HepG2 (cell line): ENCODE measurements around the gene PTK7. TPM values are rescaled to one million over a fixed set of nuclear protein-coding genes. Genes with fewer than 3 reads are reported as not detected.

Experiments
- ATAC-seq: fragments of 200-7000 bp; cut with Tn5 transposase; 3 replicates; pipeline ENCODE4 v1.9.1; 2020; ENCODE audit warnings: mild to moderate bottlenecking, moderate library complexity
- BruUV-seq: library from RNA; stranded (reverse); fragments of 400-500 nt; replicated peaks from 2 replicates; lab custom pipeline; 2021; lab: Mats Ljungman, UMichigan
- CTCF ChIA-PET: fragments of 300-600 bp; formaldehyde crosslinking; extraction: SDS; loops from one replicate; lab custom pipeline; 2021; ENCODE audit warnings: low total read pairs, inconsistent platforms, low intra/inter-chr PET ratio; lab: Yijun Ruan, JAX
- POLR2A ChIA-PET: fragments of 350-600 bp; sonication (Branson Sonifier 250); formaldehyde crosslinking; loops from one replicate; lab custom pipeline; 2020; ENCODE audit warnings: antibody characterized with exemption, inconsistent platforms; lab: Yijun Ruan, JAX
- DNase-seq: peaks from one replicate; pipeline ENCODE4 v3.0.0-alpha.2; 2015; ENCODE audit warnings: low spot score
- FAIRE-seq: peaks from 3 replicates; lab custom pipeline; 2011; peaks lifted over from hg19 to GRCh38; lab: Jason Lieb, UNC
- H2AFZ ChIP-seq: one replicate; pipeline ENCODE4 v1.6.1; 2011; ENCODE audit warnings: low read length, inconsistent platforms
- H3K27ac ChIP-seq: fragments of 300-600 bp; 3 replicates; pipeline ENCODE4 v1.8.0; 2011; ENCODE audit warnings: mixed run types, mild to moderate bottlenecking, mixed read lengths, low read length, inconsistent platforms; ENCODE audit not compliant: insufficient read depth; ENCODE audit errors: extremely low read length
- H3K27me3 ChIP-seq, 2 experiments: fragments of 200-600 bp in 1 of 2; 2 replicates in 1 of 2; 3 replicates in 1 of 2; pipeline versions ENCODE4 v1.6.0 to v1.8.0; 2011; ENCODE audit warnings: low read length in 2 of 2, mild to moderate bottlenecking in 2 of 2, moderate library complexity in 2 of 2, inconsistent platforms in 1 of 2; ENCODE audit not compliant: insufficient read depth in 2 of 2, control insufficient read depth in 1 of 2
- H3K36me3 ChIP-seq, 2 experiments: fragments of 200-600 bp in 1 of 2; replicated peaks in 1 of 2; 2 replicates in 1 of 2; 3 replicates in 1 of 2; pipeline versions ENCODE4 v1.5.1 to v1.8.0; 2011; ENCODE audit warnings: low read length in 2 of 2, inconsistent platforms in 1 of 2; ENCODE audit not compliant: insufficient read depth in 2 of 2, control insufficient read depth in 1 of 2
- H3K4me1 ChIP-seq: 2 replicates; pipeline ENCODE4 v1.5.1; 2012; ENCODE audit warnings: low read length, inconsistent platforms; ENCODE audit not compliant: insufficient read depth
- H3K4me2 ChIP-seq: 2 replicates; pipeline ENCODE4 v1.6.0; 2011; ENCODE audit warnings: low read depth, low read length, inconsistent platforms
- H3K4me3 ChIP-seq, 3 experiments: fragments of 200-600 bp in 1 of 3; sonication (generic), shearing (Covaris generic) in 1 of 3; replicated peaks in 1 of 3; 2 replicates each; pipeline ENCODE4 v1.5.1; 2011 to 2016; ENCODE audit warnings: low read length in 3 of 3, inconsistent platforms in 2 of 3, low read depth in 2 of 3, mild to moderate bottlenecking in 2 of 3, control low read depth in 1 of 3, mixed read lengths in 1 of 3; ENCODE audit not compliant: insufficient read depth in 1 of 3
- H3K79me2 ChIP-seq: one replicate; pipeline ENCODE4 v1.6.1; 2011; ENCODE audit warnings: low read length, inconsistent platforms; ENCODE audit not compliant: insufficient read depth
- H3K9ac ChIP-seq: 2 replicates; pipeline ENCODE4 v1.6.0; 2011; ENCODE audit warnings: mild to moderate bottlenecking, low read depth, low read length, inconsistent platforms; ENCODE audit not compliant: insufficient read depth
- H3K9me3 ChIP-seq: 2 replicates; pipeline ENCODE4 v1.5.1; 2012; ENCODE audit warnings: mild to moderate bottlenecking, low read length
- H4K20me1 ChIP-seq: 2 replicates; pipeline ENCODE4 v1.6.0; 2011; ENCODE audit warnings: inconsistent platforms, mild to moderate bottlenecking, low read length, moderate library complexity; ENCODE audit not compliant: insufficient read depth
- AGO2 ChIP-seq: fragments of 200-400 bp; formaldehyde crosslinking; optimal IDR thresholded peaks from 2 replicates; pipeline ENCODE3; 2017; ENCODE audit warnings: mild to moderate bottlenecking, low read depth, low read length, moderate library complexity
- SP4 ChIP-seq: sonication (generic); formaldehyde crosslinking; IDR thresholded peaks from 2 replicates; pipeline ENCODE4 v1.8.1; 2023; ENCODE audit warnings: mild to moderate bottlenecking, missing genetic modification reagents
- ZBTB7A ChIP-seq: sonication (generic); formaldehyde crosslinking; IDR thresholded peaks from 2 replicates; pipeline ENCODE4 v1.8.0; 2022; ENCODE audit warnings: mild to moderate bottlenecking, missing genetic modification reagents
- ZNF136 ChIP-seq: sonication (generic); formaldehyde crosslinking; IDR thresholded peaks from 2 replicates; pipeline ENCODE4 v1.8.1; 2022; ENCODE audit warnings: low read depth, mild to moderate bottlenecking, moderate library complexity, missing genetic modification reagents
- WGBS: methylation state at CpG from one replicate; pipeline ENCODE4 v1.1.6; 2017; ENCODE audit warnings: low lambda C conversion rate; 5-methylcytosine and 5-hydroxymethylcytosine counted together
- in situ Hi-C: cut with HindIII; loops from 2 replicates; pipeline ENCODE4 v1.10.0; 2017; ENCODE audit warnings: low pct_unique_long_range_greater_than_20kb; ENCODE audit not compliant: extremely low pct_ligation_motif_present
- intact Hi-C: fragments of 100-400 bp; cut with micrococcal nuclease; formaldehyde crosslinking; loops from one replicate; pipeline ENCODE4 v1.10.0; 2022; ENCODE audit not compliant: unreplicated experiment
- polyA plus RNA-seq, 8 experiments: library from polyadenylated mRNA; depleted of rRNA in 3 of 8; stranded (reverse) in 7 of 8; unstranded in 1 of 8; fragments of >200 nt; fragmentation: Illumina TruSeq in 4 of 8; extraction: Trizol in 4 of 8; gene quantifications; 2 replicates each; pipeline versions ENCODE4 v1.2.1 to v1.2.3, GENCODE V29; 2011 to 2016; ENCODE audit warnings: low read depth in 4 of 8, missing spikeins in 1 of 8, mixed read lengths in 1 of 8; ENCODE audit not compliant: insufficient read depth in 1 of 8
- total RNA-seq, 5 experiments: library from RNA; depleted of rRNA; stranded (reverse); fragments of >200 nt; fragmentation: Illumina TruSeq; extraction: Trizol; gene quantifications; 2 replicates each; pipeline ENCODE4 v1.2.3, GENCODE V29; 2016; ENCODE audit warnings: low read depth in 1 of 5
- TF ChIP-seq, protein P1 (sequence below): sonication (generic); formaldehyde crosslinking; IDR thresholded peaks from 2 replicates; pipeline ENCODE4 v1.4.0; 2020; ENCODE audit warnings: mild to moderate bottlenecking, low read depth, missing genetic modification reagents
- TF ChIP-seq, protein P2 (sequence below): sonication (generic); formaldehyde crosslinking; IDR thresholded peaks from 2 replicates; pipeline ENCODE4 v1.4.0; 2020; ENCODE audit warnings: mild to moderate bottlenecking, missing genetic modification reagents

The PTK7 gene
- total and polyA plus RNA-seq, 2 of the 13 experiments (the other 11 are each of a cell fraction or from before 2014, with no cell fraction given) = 98.5 to 99.8 TPM

DNA sequence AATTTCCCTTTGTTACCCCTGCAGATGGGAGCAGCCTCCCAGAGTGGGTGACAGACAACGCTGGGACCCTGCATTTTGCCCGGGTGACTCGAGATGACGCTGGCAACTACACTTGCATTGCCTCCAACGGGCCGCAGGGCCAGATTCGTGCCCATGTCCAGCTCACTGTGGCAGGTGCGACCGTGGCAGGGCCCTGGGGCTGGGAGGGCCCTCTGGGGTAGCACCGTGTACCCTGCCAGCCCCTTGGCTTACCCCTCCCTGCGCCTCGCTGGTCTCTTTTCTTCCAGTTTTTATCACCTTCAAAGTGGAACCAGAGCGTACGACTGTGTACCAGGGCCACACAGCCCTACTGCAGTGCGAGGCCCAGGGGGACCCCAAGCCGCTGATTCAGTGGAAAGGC lies 65.5 kb downstream of the PTK7 start:
- no TSS peak for BruUV-seq
- Histone ChIP-seq H3K4me3 (no peak overlapping the region), H4K20me1 (no peaks in the 10 kb centered on the region), H3K27me3 (no peaks in the 10 kb centered on the region), H3K9me3 (no peaks in the 10 kb centered on the region), H2AFZ (no peak overlapping the region), H3K27ac (no peak overlapping the region), H3K4me1 (peaks cover 21% of the 10 kb centered on the region), H3K4me2 (no peak overlapping the region), H3K36me3 (peaks cover 8 to 11% of the 10 kb centered on the region in 2 experiments; a peak in 3 of 5 replicates), H3K9ac (no peak overlapping the region), H3K79me2 (no peaks in the 10 kb centered on the region)
- CTCF ChIA-PET = no interaction called here
- POLR2A ChIA-PET = no interaction called here
- in situ Hi-C loops (loop anchor here (5.0 kb wide), 2 partner anchors 64 to 239 kb away; partner anchors contain the start of gene PTK7), intact Hi-C loops (loop anchor here (2.0 kb wide), 1 partner anchor 63 kb away; no protein-coding TSS in a partner anchor)
- TF ChIP-seq SP4 (no peak), AGO2 (peak; percentile 47), ZNF136 (CRISPR knock-in tag) (no peak), ZBTB7A (CRISPR knock-in tag) (no peak)
- TF ChIP-seq, protein P1, sequence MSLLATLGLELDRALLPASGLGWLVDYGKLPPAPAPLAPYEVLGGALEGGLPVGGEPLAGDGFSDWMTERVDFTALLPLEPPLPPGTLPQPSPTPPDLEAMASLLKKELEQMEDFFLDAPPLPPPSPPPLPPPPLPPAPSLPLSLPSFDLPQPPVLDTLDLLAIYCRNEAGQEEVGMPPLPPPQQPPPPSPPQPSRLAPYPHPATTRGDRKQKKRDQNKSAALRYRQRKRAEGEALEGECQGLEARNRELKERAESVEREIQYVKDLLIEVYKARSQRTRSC (CRISPR knock-in tag) = no peak
- TF ChIP-seq, protein P2, sequence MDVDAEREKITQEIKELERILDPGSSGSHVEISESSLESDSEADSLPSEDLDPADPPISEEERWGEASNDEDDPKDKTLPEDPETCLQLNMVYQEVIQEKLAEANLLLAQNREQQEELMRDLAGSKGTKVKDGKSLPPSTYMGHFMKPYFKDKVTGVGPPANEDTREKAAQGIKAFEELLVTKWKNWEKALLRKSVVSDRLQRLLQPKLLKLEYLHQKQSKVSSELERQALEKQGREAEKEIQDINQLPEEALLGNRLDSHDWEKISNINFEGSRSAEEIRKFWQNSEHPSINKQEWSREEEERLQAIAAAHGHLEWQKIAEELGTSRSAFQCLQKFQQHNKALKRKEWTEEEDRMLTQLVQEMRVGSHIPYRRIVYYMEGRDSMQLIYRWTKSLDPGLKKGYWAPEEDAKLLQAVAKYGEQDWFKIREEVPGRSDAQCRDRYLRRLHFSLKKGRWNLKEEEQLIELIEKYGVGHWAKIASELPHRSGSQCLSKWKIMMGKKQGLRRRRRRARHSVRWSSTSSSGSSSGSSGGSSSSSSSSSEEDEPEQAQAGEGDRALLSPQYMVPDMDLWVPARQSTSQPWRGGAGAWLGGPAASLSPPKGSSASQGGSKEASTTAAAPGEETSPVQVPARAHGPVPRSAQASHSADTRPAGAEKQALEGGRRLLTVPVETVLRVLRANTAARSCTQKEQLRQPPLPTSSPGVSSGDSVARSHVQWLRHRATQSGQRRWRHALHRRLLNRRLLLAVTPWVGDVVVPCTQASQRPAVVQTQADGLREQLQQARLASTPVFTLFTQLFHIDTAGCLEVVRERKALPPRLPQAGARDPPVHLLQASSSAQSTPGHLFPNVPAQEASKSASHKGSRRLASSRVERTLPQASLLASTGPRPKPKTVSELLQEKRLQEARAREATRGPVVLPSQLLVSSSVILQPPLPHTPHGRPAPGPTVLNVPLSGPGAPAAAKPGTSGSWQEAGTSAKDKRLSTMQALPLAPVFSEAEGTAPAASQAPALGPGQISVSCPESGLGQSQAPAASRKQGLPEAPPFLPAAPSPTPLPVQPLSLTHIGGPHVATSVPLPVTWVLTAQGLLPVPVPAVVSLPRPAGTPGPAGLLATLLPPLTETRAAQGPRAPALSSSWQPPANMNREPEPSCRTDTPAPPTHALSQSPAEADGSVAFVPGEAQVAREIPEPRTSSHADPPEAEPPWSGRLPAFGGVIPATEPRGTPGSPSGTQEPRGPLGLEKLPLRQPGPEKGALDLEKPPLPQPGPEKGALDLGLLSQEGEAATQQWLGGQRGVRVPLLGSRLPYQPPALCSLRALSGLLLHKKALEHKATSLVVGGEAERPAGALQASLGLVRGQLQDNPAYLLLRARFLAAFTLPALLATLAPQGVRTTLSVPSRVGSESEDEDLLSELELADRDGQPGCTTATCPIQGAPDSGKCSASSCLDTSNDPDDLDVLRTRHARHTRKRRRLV = no peak
- no peak for FAIRE-seq
- 97% methylated on average over 16 of the region's 16 CpGs for whole genome bisulfite sequencing
- ATAC-seq = no peak
- no peak for DNase-seq
